Erythroblast (primary cell): ENCODE measurements around the gene EDEM1.

ENCODE experiments used
- GATA1 ChIP-seq: IDR thresholded peaks from 2 replicates; pipeline ENCODE4 v1.6.1; 2011; ENCODE audit warnings: low read depth, mild to moderate bottlenecking, control low read depth, low read length, moderate library complexity
- POLR2A ChIP-seq: IDR thresholded peaks from 2 replicates; pipeline ENCODE4 v1.6.1; 2011; ENCODE audit warnings: mild to moderate bottlenecking, low read length

DNA sequence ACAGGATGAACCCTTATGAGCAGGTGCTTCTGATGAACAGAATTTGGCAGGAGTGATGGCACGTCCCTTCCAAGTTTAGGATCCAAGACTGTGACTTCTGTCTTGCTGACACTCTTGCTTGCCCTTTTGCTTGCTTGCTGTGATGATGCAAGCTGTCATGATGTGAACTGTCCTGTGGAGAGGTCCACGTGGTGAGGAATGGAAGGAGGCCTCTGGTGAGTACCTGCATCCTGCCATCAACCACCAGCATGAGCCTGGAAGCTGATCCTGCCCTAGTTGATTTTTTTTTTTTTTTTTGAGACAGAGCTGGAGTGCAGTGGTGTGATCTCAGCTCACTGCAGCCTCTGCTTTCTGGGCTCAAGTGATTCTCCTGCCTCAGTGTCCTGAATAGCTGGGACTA, 45.5 kb downstream of the EDEM1 start:
- no peak for TF ChIP-seq POLR2A
- TF ChIP-seq GATA1 = no peak
